Breast epithelium (tissue), 3 donors: Measurements from ENCODE around the gene PCNX2.

Experiments
- POLR2A ChIP-seq: fragments of 450-650 bp; IDR thresholded peaks from one replicate; pipeline ENCODE4 v1.6.1; 2016; ENCODE audit warnings: antibody characterized with exemption, mild to moderate bottlenecking, moderate library complexity
- POLR2AphosphoS5 ChIP-seq, 3 donors: sonication (generic); formaldehyde crosslinking; IDR thresholded peaks; one replicate each; pipeline ENCODE4 v1.6.1; 2017; ENCODE audit warnings: antibody characterized with exemption in 3 of 3
- TF ChIP-seq, protein P1 (sequence below), 3 donors: fragments of 450-650 bp; IDR thresholded peaks; one replicate each; pipeline ENCODE4 v1.5.1; 2016 to 2017; ENCODE audit warnings: antibody characterized with exemption in 3 of 3, mild to moderate bottlenecking in 3 of 3, moderate library complexity in 3 of 3

GRCh38 chr1:233327651-233328141 lies 32.2 kb upstream of the PCNX2 start, which contains the start of gene MAP3K21:
- TF ChIP-seq, protein P1, sequence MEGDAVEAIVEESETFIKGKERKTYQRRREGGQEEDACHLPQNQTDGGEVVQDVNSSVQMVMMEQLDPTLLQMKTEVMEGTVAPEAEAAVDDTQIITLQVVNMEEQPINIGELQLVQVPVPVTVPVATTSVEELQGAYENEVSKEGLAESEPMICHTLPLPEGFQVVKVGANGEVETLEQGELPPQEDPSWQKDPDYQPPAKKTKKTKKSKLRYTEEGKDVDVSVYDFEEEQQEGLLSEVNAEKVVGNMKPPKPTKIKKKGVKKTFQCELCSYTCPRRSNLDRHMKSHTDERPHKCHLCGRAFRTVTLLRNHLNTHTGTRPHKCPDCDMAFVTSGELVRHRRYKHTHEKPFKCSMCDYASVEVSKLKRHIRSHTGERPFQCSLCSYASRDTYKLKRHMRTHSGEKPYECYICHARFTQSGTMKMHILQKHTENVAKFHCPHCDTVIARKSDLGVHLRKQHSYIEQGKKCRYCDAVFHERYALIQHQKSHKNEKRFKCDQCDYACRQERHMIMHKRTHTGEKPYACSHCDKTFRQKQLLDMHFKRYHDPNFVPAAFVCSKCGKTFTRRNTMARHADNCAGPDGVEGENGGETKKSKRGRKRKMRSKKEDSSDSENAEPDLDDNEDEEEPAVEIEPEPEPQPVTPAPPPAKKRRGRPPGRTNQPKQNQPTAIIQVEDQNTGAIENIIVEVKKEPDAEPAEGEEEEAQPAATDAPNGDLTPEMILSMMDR (IDR thresholded peaks at IDR 0.05), result no peak
- TF ChIP-seq POLR2A (no peak), POLR2AphosphoS5 (IDR thresholded peaks at IDR 0.05) (no peak)
